Measurements from ENCODE around the gene TNFRSF1B.
A peak's percentile ranks its signal among the peaks of the same experiment; 100 is the strongest.

The TNFRSF1B gene

DNA sequence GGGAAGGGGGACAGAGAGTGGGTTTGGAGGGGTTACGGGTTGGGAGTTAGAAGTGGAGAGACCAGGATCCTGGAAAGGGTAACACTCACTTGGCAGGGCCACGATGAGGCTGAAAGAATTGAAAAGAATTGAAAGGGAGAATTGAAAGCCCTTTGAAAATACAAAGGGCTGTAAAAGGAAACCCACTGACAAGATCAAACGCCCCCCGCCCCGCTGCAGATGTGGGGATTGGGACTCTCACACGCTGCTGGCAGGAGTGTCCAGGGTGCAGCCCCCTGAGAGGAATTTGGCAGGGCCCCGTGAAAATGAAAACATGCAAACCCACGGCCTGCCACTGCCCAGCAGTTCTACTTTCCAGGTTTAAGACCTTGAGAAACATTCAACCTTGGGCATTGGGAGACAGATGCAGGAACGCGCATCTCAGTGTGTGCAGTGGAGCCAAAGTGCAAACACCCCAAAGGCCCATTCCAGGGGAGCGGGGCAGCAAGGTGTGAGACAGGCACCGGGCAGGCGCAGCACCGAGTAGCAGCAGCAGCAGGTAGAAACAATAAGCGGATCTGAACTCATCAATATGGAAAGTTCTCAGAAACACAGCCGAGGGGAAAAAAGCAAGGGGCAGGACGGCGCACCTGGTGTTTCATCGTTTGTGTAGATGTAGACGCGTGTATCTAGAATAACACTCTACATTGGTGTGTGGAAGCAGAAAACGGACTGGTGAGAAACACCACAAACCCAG lies 8.3 kb upstream of the TNFRSF1B start:
- peak in 1 of 2 donors; percentile 19 for DNase-seq

DNA sequence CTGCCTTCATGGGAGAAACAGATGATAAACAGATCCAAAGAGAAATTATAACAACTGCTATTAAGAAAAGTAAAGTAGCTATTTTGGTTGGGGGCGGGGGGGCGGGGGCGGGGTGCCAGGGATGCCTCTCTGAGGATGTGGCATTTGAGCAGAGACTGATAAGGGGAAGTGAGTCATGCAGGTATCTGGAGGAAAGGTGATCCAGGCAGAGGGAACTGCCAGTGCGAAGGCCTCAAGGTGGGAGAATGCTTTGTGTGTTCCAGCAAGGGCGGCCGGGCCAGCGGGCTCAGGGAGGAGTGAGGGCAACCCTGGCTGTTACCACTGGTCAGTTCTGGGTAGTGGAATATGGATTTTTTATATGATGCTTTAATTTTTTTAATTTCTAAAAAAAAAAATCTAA lies 7.0 kb upstream of the TNFRSF1B start:
- DNase-seq: peak in 1 of 2 donors; percentile 71

DNA sequence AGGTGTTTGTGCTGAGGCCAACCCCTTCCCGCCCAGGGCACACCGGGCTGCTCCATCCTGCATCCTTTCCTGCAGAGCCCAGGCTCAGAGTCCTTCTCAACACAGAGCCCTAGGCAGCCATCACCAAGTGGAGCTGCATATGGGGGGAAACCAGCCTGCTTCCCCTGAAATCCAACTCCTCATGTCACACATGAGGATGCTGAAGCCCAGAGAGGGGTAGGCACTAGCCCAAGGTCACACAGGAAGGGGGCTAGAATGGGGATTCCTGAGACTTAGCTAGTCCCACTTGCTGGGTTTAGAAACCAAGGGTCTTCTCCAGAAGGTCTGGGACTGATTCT lies 5.5 kb upstream of the TNFRSF1B start:
- DNase-seq: no peak

DNA sequence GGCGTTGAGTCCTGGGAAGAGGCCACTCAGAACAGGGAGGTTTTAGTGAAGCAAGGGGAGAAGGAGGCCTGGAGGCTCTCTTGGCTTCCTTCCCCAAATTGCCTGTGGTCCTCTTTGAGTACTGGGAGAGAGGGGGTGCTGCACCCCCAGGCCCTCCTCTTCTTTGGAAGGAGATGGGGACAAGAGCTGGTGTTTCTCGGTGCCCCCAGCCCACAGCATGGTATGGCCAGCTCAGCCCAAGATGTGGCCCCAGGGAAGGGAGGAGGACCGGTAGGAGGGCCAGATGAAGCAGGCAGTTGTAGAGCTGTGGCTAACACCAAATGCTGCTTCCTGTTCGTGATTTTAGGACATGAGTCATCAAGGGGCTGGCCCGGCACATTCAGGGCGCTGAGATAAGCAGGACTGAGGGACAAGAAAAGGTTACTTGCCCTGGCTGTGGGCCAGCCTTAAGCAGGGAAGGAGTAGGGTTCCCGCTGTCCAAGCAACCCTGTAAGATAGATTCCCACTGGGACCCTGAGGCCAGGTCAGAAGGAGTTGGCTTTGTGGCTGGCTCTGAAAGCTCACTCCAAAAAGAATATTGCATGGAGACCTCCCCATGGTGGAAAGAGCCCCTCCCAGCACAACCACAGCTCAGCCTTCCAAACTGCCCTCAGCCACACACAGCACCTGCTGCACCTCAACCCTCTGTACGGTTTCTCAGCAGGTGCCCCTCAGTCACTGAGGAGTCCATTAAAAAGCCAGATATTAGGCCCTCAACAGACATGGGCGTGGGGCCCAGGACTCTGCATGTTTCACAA lies 4.9 kb upstream of the TNFRSF1B start:
- DNase-seq: peak; percentile 84 to 86

DNA sequence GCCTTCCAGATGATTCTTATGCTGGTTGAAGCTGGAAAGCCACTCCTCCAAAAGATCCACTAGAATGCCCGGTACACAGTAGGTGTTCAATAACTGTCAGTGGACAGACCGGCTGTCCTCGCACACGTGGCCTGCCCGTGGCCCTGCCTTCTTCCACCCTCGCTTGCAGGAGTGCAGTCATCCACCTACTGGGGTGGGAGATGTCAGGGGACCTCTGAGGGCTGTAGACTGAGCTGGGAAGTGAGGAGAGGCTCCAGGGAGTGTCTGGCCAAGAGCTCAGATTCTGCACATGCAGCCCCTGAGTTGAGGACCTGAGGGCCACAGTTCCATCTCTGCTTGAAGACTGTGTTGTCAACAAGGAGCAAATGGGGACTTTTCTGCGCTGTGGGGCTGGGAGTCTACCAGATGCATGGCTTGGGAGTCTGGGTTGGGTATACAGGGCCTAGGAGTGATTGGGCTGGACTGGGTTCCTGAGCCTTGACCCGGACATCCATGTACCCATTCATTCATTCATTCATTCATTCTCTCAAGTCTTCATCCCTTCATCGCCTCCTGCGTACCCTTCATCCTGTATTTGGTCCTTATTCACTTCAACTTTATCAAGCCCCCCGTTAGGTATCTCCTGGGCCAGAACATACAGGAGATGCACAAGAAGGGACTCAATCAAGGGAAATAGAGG lies 4.2 kb upstream of the TNFRSF1B start:
- no peak for DNase-seq

DNA sequence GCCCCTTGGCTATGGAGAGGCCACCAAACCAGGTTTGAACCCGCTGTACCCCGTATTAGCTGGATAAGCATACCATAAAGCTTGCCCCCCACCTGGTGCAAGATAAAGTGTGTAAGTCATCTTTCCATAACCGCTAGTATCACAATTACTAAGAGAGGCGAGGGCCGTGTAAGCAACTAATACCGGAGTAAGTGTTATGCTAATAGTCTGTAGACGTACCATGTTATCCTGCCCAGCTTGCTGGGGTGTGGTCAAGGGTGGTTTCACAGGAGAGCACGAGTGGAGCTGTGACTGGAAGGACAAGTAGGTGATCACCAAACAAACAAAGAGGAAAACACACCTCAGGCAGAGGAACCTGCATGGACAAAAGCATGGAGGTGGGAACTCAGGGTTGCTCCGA lies 3.6 kb upstream of the TNFRSF1B start:
- DNase-seq: no peak

DNA sequence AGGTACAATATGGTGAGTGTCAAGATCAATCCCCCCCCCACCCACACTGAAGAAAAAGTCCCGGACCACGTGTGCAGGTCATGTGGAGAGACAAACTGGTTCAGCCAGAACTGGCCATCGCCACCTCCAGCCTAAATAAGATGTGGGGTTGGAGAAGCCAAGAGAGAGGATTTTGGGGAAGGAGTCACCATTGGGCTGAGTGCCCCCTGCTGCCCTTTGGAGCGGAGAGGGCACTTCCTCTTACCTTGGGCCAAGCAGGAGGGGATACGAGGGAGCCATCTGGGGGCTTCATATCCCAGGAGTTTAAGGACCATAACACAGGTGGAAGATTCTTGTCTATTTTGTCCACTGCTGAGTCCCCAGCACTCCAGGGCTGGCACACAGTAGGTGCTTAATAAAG lies 2.6 kb upstream of the TNFRSF1B start:
- DNase-seq: no peak

DNA sequence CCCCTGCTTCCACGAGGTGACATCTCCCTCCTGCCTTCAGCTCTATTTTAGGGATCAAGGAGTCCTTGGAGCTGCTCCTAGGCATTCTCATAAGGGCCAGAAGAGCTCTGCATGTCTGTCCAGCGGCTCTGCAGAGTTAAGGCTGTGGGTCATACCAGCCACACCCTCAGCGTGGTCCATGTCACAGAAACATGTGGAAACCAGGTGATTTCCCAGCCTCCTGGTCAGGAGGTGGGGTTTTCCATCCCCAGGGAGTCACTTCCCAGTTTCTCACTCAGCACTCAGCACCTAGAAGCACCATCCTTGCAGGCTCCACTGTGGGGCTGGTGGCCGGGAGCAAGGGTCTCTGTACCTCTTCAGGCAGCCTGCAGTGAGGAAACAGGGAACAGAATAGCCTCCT lies 1.4 kb upstream of the TNFRSF1B start:
- DNase-seq: no peak

DNA sequence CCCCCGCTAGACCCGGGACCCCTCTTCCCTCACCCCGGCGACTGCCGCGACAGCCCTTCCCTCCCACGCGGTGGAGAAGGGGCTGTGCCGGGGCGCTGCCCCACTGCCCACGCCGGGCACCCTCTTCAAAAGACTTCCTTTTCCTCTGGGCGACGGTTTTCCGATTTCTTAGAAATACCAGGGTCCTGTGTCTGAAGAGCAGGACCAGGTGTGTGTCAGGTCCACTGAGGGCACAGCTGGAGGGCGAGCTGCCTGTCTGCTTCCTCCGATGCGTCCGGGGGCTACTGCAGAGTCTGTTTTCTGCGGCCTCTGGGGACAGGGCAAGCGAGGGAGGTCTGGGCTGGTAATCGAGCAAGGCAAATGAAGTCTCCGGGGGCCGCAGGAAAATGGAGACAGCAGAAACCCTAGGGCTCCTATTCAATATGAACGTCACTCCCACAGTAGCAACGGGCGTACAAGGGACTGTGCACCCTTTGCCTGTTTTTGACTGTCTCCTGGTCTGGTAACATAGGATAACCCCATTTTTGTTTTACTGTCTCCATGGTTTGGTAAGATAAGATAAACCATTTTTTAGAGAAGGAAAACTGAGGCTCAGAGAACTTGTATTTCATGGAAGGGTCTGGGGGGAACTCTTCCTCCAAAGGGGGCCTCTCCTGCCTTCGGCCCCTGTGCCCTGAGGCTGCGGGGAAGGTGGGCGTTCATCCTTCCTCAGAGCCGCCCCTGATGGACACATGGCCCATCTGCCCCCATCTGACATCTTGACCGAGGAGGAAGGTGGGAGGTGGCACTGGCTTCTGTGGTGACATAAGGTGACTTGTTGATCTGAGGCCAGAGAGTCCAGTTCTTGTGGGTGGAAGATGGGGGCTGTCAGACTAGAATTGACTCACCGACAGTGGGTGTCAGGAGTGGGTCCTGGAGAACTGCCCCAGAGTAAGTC lies 970 bp downstream of the TNFRSF1B start:
- no peak for DNase-seq

DNA sequence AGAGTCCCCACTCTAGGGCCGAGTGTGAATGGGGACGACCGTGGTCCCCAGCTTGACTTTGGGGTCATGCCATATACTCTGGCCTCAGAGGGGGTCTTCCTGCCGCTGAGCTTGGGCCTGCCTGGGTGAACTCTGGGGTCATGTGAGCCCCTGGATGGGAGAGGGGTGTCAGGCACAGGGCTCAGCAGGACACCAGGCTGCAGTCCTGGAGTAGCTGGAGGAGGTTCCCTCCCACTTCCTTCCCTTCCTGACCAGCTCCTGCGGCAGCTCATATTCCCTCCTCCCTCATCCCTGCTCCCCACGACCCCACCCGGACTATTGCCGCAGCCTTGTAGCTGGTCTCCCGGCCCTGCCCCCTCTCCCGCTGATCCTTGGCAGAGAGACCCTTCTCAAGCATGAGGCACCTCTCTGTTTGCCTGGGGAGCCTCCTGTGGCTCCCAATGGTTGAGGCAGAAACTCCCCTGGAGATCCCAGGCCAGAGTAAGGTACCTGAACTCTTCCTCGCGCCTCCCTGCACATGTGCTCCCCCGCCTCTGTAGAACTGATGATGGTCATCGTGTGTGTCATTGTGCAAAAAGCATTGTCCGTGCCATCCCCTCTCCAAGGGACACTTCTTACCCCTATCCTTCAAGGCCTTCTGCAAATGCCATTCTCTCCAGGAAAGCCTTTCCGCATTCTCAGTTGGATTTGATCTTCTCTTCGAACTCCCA lies 1.8 kb downstream of the TNFRSF1B start:
- DNase-seq: no peak

DNA sequence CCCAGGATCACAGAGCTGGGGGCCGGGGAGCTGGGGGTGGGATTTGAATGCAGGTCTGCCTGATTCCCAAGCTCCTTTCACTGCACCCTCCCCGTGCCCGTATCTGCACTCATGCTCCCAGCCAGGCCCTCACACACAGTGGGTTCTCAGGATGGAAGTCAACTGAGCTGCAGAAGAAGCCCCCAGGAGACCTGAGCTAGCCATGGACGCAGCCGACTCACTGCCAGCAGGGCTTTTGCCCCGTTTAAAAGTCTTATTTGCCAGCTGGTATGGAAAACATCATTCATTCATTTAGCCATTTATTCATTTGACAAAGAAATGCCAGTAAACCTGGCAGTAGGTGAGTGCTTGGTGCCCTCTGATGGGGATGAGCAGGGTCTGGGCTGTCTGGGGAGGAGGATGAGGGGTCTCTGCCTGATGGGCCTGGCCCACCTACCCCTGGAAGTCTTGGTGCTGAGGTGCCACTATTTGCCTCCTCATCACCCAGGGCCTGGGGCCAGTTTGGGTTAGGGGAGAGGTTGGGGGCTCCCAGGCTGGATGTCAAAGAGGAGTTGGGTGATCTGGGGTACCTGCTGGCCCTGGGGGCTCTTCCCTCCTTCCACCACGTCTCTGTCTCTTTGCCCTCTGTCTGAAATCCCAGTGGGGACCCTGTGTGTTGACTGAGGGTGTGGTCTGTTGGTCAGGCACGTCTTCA lies 2.8 kb downstream of the TNFRSF1B start:
- no peak for DNase-seq

DNA sequence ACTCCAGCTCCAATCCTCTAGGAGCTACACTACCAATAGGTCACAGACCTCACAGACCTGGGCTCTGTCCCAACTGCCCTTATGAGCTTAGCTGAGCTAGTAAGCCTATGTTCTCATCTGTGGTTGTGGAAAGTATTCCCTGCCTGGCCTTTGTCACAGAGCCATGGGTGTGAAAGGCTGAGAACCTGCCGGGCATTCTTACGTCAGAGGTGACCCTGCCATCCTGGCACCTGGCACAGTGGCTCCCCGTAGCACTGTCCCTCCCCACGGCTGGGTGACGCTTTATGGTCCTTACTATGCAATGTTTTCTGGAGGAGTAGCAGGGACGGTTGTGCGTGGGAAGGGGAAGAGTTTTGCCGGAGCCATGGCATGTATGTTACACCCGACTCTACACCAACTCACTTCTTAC lies 3.5 kb downstream of the TNFRSF1B start:
- no peak for DNase-seq

DNA sequence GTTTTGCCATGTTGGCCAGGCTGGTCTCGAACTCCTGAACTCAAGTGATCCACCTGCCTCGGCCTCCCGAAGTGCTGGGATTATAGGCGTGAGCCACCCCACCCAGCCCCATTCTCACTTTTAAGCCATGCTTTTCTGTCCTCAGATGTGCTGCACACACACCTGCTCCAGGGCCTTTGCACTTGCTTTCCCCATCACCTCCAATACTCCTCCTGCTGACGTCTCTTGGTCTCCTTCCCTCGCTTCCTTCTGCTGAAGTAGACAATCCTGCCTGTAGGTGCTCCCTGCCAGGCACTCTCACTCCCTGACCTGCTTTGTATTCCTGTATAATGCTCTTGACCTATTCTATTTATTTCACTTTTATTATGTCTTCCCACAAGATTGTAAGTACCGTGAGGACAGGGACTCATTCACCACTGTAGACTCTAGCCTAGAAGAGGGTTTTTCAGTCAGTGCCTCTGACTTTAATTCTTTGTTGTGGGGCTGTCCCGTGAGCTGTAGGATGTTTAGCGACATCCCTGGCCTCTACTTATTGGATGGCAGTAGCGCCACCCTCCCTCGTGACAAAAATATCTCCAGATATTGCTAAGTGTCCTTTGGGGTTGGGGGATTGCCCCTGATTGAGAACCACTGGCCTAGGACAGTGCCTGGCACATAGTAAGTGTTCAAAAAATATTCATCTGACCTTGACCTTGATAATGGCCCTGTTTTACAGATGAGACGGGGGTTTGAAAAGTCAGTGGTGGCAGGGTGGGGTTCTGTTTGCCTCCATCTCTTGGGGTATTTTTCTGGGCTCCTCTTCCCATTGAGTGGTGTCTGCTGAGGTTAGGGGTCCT lies 4.6 kb downstream of the TNFRSF1B start:
- DNase-seq: peak; percentile 50 to 76

DNA sequence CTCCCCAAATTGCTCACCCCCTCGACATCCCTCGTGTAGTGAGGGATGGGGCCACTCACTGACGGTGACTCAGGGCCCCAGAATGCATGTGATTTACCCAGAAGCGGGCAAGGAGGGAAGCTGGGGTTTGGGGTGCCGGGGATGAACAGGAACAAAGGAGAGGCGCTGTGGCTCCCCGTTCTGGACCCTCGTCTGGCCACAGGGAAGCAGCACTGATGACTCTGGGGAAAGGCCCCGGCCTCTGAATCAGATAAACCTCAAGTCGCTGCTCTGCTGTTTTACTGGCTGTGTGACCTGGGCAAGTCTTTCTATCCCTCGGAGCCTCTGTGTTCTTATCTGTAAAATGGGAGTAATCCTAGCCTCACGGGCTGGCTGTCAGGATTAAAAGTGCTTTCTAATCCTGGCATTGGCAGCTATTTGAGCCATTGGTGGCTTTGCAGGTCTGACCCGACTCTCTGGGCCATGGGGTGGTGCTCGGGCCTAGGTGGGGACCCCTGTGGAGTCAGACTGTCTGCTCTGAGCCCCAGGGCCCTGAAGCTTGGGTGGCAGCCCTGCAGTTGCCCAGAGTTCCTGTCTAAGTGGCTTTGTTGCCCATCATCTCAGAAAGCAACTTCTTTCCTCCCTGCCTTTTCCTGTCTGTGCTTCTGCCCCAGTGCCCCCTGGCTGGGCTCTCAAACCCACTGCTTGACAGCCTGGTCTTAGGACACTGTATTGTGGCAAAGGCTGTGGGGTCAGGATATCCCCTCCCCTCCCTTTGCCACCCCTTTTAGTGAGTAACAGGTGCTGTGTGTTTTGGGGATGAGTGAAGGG lies 5.5 kb downstream of the TNFRSF1B start:
- peak; percentile 65 to 81 for DNase-seq

DNA sequence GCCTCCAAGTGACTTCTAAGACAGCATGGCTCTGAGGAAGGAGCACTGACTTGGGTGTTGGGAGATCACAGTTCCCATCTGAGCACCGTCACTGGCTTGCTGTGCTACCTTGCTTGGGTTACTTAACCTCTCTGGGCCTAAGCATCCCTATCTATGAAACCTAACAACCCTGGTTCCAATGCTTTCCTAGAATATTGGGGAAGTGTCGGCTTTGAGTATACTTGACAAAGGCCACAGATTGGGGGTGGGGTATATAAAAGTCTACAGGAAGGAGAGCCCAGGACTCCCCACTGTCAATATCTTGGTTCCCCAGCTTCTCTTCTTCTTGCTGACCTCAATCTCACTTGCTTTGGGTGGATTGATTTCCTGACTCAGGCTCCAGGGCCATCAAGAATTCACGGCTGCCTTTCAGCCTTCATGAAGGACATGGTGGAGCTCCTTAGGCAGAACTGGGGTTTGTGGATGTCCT lies 6.3 kb downstream of the TNFRSF1B start:
- no peak for DNase-seq

DNA sequence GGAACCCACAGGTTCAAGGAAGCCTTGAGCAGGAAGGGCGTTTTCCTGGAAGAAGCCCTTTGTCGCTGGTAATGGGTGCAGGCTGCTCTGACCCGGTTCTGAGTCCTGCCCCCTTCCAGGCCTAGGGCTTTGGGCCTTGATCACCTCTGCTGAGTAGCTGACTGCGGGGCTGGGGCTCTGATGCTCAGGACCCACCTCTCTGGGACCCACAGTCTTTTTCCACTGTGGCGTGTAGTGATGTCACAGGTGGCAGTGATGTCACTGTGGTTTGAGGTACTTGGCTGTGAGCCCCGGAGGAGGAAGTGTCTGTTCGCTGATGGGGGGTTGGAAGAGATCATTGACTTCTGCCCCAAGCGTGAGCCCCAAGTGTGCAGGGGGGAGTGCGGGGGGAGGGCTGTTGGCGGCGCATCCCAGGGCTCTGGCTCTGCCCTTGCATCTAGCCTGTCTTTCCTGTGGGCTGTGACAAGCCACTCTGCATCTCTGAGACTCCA lies 6.9 kb downstream of the TNFRSF1B start:
- DNase-seq: peak; percentile 95

DNA sequence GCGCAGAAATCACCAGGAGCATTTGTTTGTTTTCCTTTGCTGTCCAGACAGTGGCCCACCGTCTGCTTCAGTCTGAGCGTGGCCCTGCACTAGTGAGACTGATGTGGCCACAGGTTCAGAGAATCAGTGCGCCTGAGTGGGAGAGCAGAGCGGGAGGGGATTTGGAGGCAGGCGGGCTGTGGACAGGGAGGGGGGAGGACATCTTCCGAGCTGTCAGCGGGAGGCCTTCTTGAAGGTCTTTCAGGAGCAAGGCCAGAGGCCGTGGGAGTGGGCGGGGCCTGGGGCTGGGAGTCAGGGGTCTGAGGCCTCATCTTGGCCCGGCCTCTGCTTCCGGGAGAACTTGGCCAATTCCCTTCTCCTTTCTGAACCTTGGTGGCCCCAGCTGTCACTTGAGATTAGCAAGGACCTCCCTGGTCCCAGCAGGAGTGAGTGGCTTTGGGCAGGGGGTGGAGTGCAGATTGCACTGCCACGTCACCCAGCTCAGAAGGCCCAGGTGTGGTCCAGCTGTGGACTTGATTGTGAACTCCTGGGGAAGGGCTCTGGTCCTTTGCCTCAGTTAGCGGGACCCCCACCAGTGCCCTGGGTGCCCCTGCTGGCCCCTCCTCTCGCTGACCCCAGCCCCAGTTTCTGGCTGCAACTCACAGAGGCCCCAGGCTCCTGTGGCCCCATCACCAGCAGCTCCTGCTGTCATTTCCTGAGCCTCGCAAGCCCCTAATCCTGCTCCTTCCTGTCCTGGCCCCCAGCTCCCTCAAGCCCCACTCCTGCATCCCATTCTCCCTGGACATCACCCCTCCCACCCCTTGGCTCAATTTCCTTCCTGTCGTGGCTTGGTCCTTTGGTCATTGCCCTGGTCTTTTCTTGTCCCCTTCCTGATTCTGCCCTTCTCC lies 8.4 kb downstream of the TNFRSF1B start:
- DNase-seq: no peak

Data from CD4-positive, alpha-beta T cell treated with Interleukin-4 for 1 hour (primary cell).